Renal cortical epithelial cell (primary cell): ENCODE measurements around the gene ITGB5. TPM values are rescaled to one million over a fixed set of nuclear protein-coding genes. Genes with fewer than 3 reads are reported as not detected.
"Not testable (repeated sequence)": the region's sequence is repeated elsewhere in the genome, so short reads cannot be mapped to it uniquely, and the experiment has no call there.

Experiments used
- DNase-seq: peaks from one replicate; pipeline ENCODE4 v3.0.0-alpha.2; 2011; ENCODE audit warnings: low read depth
- total RNA-seq: library from RNA; depleted of rRNA; stranded (reverse); fragments of >200 nt; gene quantifications from 2 replicates; pipeline ENCODE4 v1.2.3, GENCODE V29; 2014

ITGB5 gene
- total RNA-seq, 1 donor from 2014 or later: 304 TPM

- peak; percentile 95 for DNase-seq
These were observed 52.1 kb downstream of the ITGB5 start for GRCh38 chr3:124834723-124835718.

- DNase-seq: peak; percentile 90
These were observed 53.3 kb downstream of the ITGB5 start for GRCh38 chr3:124833710-124834332.

GRCh38 chr3:124832782-124833709 is 54.1 kb downstream of the ITGB5 start:
- peak; percentile 95 for DNase-seq

GRCh38 chr3:124831628-124832199 is 55.5 kb downstream of the ITGB5 start:
- DNase-seq: no peak

- DNase-seq: no peak
These were observed 57.2 kb downstream of the ITGB5 start for GRCh38 chr3:124829819-124830554.

- DNase-seq: no peak
These were observed 57.9 kb downstream of the ITGB5 start for GRCh38 chr3:124829178-124829818.

- DNase-seq: not testable (repeated sequence)
These were observed 59.5 kb downstream of the ITGB5 start for GRCh38 chr3:124827476-124828206.

GRCh38 chr3:124826703-124827102 is 60.5 kb downstream of the ITGB5 start:
- DNase-seq: peak; percentile 73

GRCh38 chr3:124824286-124824915 is 62.8 kb downstream of the ITGB5 start:
- DNase-seq: no peak

- DNase-seq: no peak
These were observed 63.5 kb downstream of the ITGB5 start for GRCh38 chr3:124823648-124824047.

GRCh38 chr3:124823206-124823605 is 64.0 kb downstream of the ITGB5 start:
- DNase-seq: no peak

GRCh38 chr3:124821356-124821755 is 65.8 kb downstream of the ITGB5 start:
- no peak for DNase-seq

GRCh38 chr3:124818398-124819091 is 68.6 kb downstream of the ITGB5 start:
- DNase-seq: no peak

- DNase-seq: no peak
These were observed 70.1 kb downstream of the ITGB5 start for GRCh38 chr3:124817079-124817478.

GRCh38 chr3:124816206-124816605 is 71.0 kb downstream of the ITGB5 start:
- DNase-seq: no peak

- no peak for DNase-seq
These were observed 71.4 kb downstream of the ITGB5 start for GRCh38 chr3:124815781-124816180.

GRCh38 chr3:124814620-124815421 is 72.3 kb downstream of the ITGB5 start:
- DNase-seq: peak; percentile 73

GRCh38 chr3:124813541-124813940 is 73.6 kb downstream of the ITGB5 start:
- DNase-seq: no peak
